Amygdala (tissue), 56 donors: ENCODE data around the gene RAB42.

Experiments used
- DNase-seq, 56 donors: peaks; one replicate each; lab custom pipeline; 2025; lab: John Stamatoyannopoulos, UW

Gene RAB42

DNA sequence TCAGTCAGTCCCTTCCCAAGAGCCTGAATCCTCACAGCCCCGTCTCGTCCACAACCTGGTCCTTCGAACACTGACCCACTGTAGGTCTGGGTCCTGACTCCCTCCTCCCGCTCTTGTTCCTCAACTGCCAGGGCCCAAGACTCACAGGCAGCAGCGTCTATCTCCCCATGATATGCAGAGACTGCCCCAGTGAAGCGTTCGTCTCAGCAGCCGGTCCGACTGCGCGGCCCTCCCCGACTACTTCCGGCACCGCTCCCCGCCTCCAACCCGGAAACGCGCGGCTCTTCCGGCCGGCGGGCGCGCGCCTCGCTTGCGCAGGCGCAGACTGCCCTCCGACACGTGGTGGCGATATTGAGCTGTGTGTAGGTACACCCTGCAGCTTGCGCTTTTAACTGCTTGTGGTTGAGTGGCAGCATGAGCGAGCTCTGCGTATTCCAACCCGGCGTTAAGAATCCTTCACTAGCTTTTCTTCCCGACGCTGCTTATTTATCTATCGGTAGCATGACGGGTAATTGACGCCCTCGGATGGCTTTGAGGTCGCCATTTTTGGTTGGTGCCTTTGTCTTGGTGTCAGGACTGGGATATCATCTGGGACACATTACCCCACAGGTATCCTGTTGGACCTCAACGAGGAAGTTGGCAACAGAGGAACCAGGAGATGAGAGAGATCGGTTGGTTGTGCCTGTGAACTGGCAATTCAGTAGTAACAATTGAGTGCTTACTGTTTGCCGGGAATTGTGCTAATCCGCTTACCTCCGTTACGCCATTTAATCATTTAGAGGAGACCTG, 51.0 kb downstream of the RAB42 start, which contains the start of gene TAF12:
TAF12 (minus strand) TSS at position 221 of the 789 bp plus-strand sequence. CDS start 20,986 bp downstream, outside the sequence.
- DNase-seq = peak; percentile 67 to 97 (median 88)

DNA sequence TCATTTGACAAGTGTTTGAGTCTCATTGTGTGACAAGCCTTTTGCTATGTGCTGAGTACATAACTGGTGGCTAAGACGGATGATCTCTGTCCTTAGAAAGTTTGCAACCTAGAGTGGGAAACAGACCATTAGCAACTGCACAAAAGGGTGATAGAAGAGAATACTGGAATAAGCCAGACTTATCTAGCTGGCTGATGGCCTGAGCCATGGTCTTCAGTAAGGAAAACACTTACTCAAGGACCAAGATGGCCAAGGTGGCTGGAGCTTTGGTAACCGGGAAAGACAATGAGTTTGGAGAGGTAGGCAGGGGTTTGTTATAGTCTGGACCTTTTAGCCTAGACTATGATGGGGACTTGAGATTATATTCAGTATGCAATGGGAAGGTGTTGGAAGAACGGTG, 52.4 kb downstream of the RAB42 start:
- DNase-seq = no peak
